GM12891 (cell line): ENCODE data around the gene WDR49.

ENCODE experiments used
- DNase-seq: peaks from one replicate; pipeline ENCODE4 v3.0.0; 2011; ENCODE audit warnings: low spot score; ENCODE audit not compliant: insufficient read length
- FAIRE-seq: peaks from 2 replicates; lab custom pipeline; 2011; peaks lifted over from hg19 to GRCh38; lab: Jason Lieb, UNC
- PAX5 ChIP-seq: IDR thresholded peaks from 2 replicates; pipeline ENCODE4 v1.6.1; 2011; ENCODE audit warnings: low read length, moderate library complexity, mild to moderate bottlenecking; ENCODE audit not compliant: insufficient read depth, severe bottlenecking
- POLR2A ChIP-seq: IDR thresholded peaks from 2 replicates; pipeline ENCODE4 v1.6.1; 2011; ENCODE audit warnings: low read depth, low read length, control low read depth
- POLR2AphosphoS5 ChIP-seq: IDR thresholded peaks from 2 replicates; pipeline ENCODE4 v1.6.1; 2011; ENCODE audit warnings: low read depth, low read length, control low read depth
- POU2F2 ChIP-seq: IDR thresholded peaks from 2 replicates; pipeline ENCODE4 v1.6.1; 2011; ENCODE audit warnings: low read depth, mild to moderate bottlenecking, control low read depth, low read length, moderate library complexity
- SPI1 ChIP-seq: IDR thresholded peaks from 2 replicates; pipeline ENCODE4 v1.6.1; 2011; ENCODE audit warnings: low read depth, low read length, control low read depth
- TAF1 ChIP-seq: IDR thresholded peaks from 2 replicates; pipeline ENCODE4 v1.6.1; 2011; ENCODE audit warnings: low read depth, low read length, control low read depth

The WDR49 gene

DNA sequence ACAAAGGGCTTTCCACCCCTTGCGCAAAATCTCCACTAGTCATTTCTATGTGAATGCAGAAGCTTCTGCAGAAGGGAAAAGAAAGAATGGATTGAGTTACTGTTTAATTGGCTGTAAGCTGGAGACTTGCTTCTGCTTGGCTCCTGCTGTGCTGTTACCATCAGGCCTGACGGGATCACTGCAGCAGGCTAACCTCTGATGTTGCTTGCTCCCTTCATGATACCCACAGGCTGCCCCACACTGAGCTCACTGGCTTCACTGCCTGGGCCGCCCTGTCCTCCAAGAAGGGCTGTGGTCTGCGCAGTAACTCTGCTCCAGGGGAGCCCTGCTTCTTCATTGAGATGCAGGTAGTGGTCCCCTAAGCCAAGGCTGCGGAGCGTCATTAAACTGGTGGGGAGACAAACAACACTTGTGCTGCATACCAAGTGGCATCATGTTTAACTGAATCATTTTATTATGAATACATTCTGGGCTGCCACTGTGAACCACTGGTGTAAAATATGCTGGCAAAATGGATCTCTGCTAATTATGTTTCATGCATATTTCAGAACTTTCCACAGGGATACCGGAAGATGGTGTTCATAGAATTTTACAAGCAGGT lies 78.6 kb downstream of the WDR49 start:
- DNase-seq = no peak
- no peak for TF ChIP-seq POLR2A
- no peak for TF ChIP-seq SPI1
- TF ChIP-seq POU2F2 = no peak
- no peak for TF ChIP-seq PAX5
- TF ChIP-seq TAF1 = no peak
- TF ChIP-seq POLR2AphosphoS5 = no peak
- no peak for FAIRE-seq

DNA sequence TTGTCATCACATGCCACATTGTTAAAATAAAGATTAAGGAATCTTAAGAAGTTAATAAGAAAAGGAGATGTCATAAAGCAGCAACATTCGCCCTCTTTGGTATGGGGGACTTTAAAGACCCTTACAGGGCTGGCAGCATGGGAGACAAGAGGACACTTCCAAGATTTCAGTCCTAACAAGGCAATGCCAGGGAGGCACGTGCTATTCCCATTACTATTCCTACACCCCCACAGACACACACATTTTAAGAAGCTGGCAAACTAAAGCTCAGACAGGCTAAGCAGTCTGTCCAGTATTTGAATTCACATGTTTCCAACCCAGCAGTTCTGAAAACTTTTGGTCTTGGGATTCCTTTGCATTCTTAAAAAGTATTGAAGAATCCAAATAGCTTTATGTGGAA lies 80.8 kb downstream of the WDR49 start:
- FAIRE-seq = no peak
- DNase-seq = no peak
- no peak for TF ChIP-seq PAX5
- no peak for TF ChIP-seq TAF1
- TF ChIP-seq POLR2A = no peak
- TF ChIP-seq POLR2AphosphoS5 = no peak
- no peak for TF ChIP-seq POU2F2

DNA sequence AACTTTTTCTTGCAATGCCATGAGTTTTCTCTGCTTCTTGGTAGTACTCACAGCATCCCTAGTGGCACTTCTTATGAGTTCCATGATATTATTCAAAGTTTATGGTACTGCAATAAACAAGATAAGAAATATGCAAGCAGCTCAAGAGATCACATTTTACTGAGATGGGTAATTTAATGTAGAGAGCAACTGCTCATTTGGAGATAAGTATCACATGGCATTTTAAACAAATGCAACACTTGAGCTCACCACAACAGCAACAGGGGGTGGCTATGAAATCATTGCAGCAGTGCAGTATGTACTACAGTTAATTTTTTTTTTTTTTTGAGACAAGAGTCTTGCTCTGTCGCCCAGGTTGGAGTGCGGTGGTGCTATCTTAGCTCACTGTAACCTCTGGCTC lies 85.1 kb downstream of the WDR49 start:
- DNase-seq (no peak), FAIRE-seq (no peak)
- TF ChIP-seq POU2F2 (no peak), PAX5 (no peak), POLR2A (no peak)

DNA sequence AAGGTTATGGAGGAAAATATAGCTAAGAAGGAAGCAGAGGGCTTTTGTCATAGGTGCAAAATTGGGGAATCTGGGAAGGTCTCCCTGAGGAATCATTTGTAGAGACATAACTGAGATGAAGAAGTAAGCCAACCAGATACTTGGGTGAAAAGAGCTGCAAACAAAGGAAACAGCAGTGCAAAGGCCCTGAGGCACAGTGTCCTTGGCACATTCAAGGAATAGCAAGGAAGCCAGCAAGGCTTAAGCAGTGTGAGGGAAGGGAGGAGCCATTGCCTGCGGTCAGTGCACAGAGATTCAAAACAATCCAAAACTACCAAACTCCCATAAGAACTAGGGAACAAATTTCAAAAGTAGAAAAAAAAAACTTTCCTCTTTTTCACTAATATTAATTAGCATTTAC lies 88.3 kb downstream of the WDR49 start:
- DNase-seq (no peak), FAIRE-seq (no peak)
- TF ChIP-seq TAF1 (no peak), POLR2A (no peak), POLR2AphosphoS5 (no peak), PAX5 (no peak), SPI1 (no peak), POU2F2 (no peak)

DNA sequence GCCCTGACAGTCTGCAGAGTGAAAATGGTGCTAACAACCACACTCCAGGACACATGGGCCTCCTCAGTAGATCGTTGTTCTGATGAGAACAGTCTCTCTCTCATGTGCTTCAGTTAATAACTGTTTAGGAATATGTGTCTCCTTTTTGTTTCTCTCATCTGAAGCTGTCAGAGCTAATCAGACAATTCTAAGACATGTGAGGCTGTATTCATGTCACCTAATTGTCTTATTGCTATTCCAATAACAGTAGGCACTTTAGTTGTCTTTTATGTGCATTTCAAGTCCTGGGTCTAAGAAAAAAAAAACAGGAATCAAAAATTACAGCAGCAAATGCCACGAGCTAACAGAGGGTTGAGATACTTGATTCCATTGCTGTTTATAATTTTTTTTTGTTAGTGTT lies 89.1 kb downstream of the WDR49 start:
- TF ChIP-seq SPI1 (no peak), POLR2AphosphoS5 (no peak), PAX5 (no peak), POLR2A (no peak), TAF1 (no peak), POU2F2 (no peak)
- DNase-seq (no peak), FAIRE-seq (no peak)

DNA sequence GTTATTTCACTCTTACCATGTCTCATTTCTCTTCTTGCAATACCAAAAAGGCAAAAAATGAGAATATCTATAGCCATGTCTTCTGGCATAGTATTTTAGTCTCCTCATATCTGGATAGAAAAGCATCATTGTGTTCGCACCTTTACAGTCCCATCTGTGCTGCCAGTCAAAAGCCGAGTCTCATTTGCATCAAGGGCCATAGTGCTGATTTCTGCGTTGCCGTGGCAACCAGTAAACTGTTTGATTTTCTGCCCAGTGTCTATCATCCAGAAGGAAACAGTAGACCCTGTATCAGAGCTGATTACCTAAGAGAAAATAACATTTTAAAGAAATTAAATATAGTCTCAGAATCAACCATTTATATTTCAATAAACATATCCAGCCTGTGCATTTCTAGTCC lies 93.8 kb downstream of the WDR49 start:
- no peak for DNase-seq
- TF ChIP-seq POLR2A (no peak), POU2F2 (no peak), SPI1 (no peak), TAF1 (no peak), POLR2AphosphoS5 (no peak), PAX5 (no peak)
- no peak for FAIRE-seq

DNA sequence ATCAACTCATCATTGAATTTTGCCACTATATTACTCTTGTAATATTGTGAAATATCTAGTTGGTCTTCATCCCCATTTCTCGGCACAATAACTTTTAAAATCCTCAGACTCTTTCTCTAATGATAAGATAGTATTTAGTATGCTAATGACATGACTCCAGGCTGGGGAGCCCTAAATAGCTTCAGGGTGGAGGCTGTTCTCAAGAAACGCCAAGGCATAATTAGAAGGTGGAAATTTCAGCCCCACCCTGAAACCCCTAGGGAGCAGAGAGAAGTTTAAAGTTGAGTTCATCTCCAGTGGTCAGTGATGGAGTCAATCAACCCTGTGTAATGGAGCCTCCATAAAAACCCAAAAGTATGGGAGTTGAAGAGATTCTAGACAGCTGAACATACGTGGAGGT lies 98.8 kb downstream of the WDR49 start:
- DNase-seq (no peak), FAIRE-seq (no peak)
- no peak for TF ChIP-seq POU2F2
- no peak for TF ChIP-seq PAX5
- TF ChIP-seq POLR2A = no peak
- TF ChIP-seq SPI1 = no peak
- TF ChIP-seq POLR2AphosphoS5 = no peak
- TF ChIP-seq TAF1 = no peak

DNA sequence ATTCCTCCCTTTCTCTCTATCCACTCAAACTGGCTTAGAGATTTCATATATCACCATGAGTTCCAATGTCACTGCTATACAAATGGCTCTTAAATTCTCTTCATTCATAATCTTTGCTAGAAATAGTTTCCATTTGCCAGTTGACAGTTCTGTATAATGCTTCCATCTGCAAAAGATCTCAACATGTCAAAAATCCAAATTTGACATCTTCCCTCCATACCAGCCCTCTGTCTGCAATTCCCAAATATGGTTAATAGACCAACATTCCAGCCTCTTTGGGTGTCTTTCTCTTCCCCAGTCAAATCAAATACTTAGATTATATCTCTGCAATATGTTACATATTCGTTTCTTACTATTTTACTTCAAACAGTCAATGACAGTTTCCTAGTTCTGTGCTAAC lies 115.7 kb downstream of the WDR49 start:
- no peak for TF ChIP-seq PAX5
- no peak for TF ChIP-seq POLR2AphosphoS5
- no peak for TF ChIP-seq POLR2A
- TF ChIP-seq SPI1 = no peak
- TF ChIP-seq POU2F2 = no peak
- no peak for TF ChIP-seq TAF1
- no peak for DNase-seq
- FAIRE-seq = no peak

DNA sequence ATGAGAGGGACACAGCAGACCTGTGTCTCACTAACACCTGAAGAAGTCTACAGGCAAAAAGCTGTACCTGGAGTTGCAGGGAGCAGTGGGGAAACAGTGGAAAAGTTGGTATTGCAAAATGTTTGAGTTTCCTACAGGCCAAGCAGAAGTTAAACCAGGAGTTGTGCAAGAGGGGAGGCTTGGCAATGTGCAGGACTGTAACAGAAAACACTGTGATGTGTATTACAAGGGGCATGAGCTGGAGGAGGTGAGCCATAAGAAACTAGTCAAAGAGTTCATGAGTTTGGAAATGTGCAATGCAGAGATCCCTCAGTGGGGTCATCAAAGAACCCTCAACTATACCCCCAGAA lies 132.8 kb downstream of the WDR49 start:
- no peak for DNase-seq
- no peak for FAIRE-seq
- TF ChIP-seq POLR2A (no peak), TAF1 (no peak), SPI1 (no peak), POU2F2 (no peak), PAX5 (no peak), POLR2AphosphoS5 (no peak)

DNA sequence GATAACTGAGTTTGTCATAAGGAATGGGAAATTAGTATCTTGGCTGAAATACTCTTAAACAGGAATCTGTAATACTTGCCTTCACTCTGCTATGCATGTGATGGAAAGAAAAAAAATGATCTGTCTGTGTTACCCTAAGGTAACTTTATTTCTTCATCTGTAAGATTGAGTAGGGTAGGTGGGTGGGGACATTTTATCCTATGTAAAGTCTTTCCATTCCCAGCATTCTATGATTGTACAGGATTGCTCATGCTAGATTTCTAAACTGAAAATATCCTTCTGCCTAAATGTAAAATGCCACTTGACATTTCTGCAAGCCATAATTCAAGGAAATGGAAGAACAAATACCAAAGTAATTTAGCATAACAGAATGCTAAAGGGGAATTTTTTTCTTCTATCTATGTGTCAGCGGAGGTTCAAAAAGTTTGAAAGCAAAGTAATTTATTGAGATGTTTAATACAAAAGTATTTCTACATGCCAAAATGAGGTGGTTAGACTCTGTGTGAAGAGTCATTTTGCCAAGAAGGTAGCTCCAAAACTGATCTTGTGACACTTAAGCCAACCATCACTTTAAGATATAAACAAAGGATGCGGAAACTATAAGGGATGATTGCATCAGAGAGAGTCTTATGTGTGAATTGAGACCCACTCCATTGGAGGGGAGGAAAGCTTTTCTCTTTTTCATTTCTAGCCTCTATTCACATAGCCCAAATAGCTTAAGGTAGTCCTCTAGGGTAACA lies 133.3 kb downstream of the WDR49 start:
- TF ChIP-seq POU2F2 (no peak), PAX5 (no peak), POLR2A (no peak), POLR2AphosphoS5 (no peak), SPI1 (no peak), TAF1 (no peak)
- FAIRE-seq (no peak), DNase-seq (no peak)
